A549 (cell line): Measurements from ENCODE around the gene RPL28. TPM values are rescaled to one million over a fixed set of nuclear protein-coding genes. Genes with fewer than 3 reads are reported as not detected.
A peak's percentile ranks its signal among the peaks of the same experiment; 100 is the strongest.

Experiments used
- ATAC-seq, 2 experiments: fragments of 200-7000 bp in 1 of 2; fragments of >200 bp in 1 of 2; cut with Nextera tagmentation in 1 of 2; cut with Tn5 transposase in 1 of 2; 3 replicates each; pipeline versions ENCODE4 v1.8.0 to v1.9.1; 2018 to 2020; ENCODE audit warnings: mild to moderate bottlenecking in 1 of 2, moderate library complexity in 1 of 2
- CTCF ChIA-PET: fragments of 300-600 bp; sonication (Branson Sonifier 250); formaldehyde crosslinking; extraction: SDS; loops from one replicate; lab custom pipeline; 2021; ENCODE audit warnings: antibody characterized with exemption, inconsistent platforms; lab: Yijun Ruan, JAX
- POLR2A ChIA-PET: fragments of 350-600 bp; formaldehyde crosslinking; extraction: SDS; loops from one replicate; lab custom pipeline; 2021; ENCODE audit warnings: antibody characterized with exemption, inconsistent platforms; lab: Yijun Ruan, JAX
- DNase-seq, 2 experiments: peaks; one replicate each; pipeline versions ENCODE4 v3.0.0 to v3.0.0-alpha.2; 2011 to 2016; ENCODE audit warnings: low read depth in 1 of 2, low spot score in 1 of 2
- FAIRE-seq: peaks from 2 replicates; lab custom pipeline; 2011; peaks lifted over from hg19 to GRCh38; lab: Jason Lieb, UNC
- H3K27ac ChIP-seq, 2 experiments: fragments of >200 bp; sonication (Bioruptor Twin); formaldehyde crosslinking; 3 replicates each; pipeline ENCODE4 v1.5.1; 2016 to 2017
- H3K4me1 ChIP-seq: fragments of >200 bp; sonication (Bioruptor Twin); formaldehyde crosslinking; 3 replicates; pipeline ENCODE4 v1.6.1; 2016
- H3K4me2 ChIP-seq: fragments of >200 bp; sonication (Bioruptor Twin); formaldehyde crosslinking; 3 replicates; pipeline ENCODE4 v1.6.1; 2016
- H3K4me3 ChIP-seq: fragments of >200 bp; sonication (Bioruptor Twin); formaldehyde crosslinking; 3 replicates; pipeline ENCODE4 v1.5.1; 2016
- H3K9me3 ChIP-seq: fragments of >200 bp; sonication (Bioruptor Twin); formaldehyde crosslinking; 3 replicates; pipeline ENCODE4 v1.6.1; 2016
- ATOH8 ChIP-seq: fragments of 250-450 bp; sonication (Bioruptor Pico); IDR thresholded peaks from 2 replicates; pipeline ENCODE4 v1.5.0; 2020; ENCODE audit warnings: low read depth, mild to moderate bottlenecking, moderate library complexity
- CEBPB ChIP-seq, 2 experiments: fragments of >200 bp in 1 of 2; sonication (Bioruptor Twin) in 1 of 2; formaldehyde crosslinking in 1 of 2; IDR thresholded peaks; 2 replicates each; pipeline ENCODE4 v1.6.1; 2012 to 2016
- CHD2 ChIP-seq: fragments of 150-350 bp; IDR thresholded peaks from 2 replicates; pipeline ENCODE4 v1.6.1; 2014; ENCODE audit warnings: low read length; ENCODE audit not compliant: partially characterized antibody
- EHF ChIP-seq: fragments of 250-450 bp; sonication (Bioruptor Pico); IDR thresholded peaks from 2 replicates; pipeline ENCODE4 v1.5.0; 2020; ENCODE audit warnings: mild to moderate bottlenecking
- EP300 ChIP-seq, 2 experiments: fragments of >200 bp; sonication (Bioruptor Twin); formaldehyde crosslinking; IDR thresholded peaks; 2 replicates in 1 of 2; 3 replicates in 1 of 2; pipeline ENCODE4 v1.6.1; 2016 to 2017
- ESRRA ChIP-seq: fragments of 150-350 bp; IDR thresholded peaks from 2 replicates; pipeline ENCODE4 v1.6.1; 2014; ENCODE audit warnings: mild to moderate bottlenecking, low read length, borderline replicate concordance
- FOSB ChIP-seq: fragments of 250-450 bp; sonication (Bioruptor Pico); IDR thresholded peaks from 2 replicates; pipeline ENCODE4 v1.5.0; 2020; ENCODE audit warnings: mild to moderate bottlenecking, moderate library complexity
- FOSL2 ChIP-seq, 2 experiments: fragments of 450-650 bp in 1 of 2; fragments of >200 bp in 1 of 2; sonication (Bioruptor Twin) in 1 of 2; formaldehyde crosslinking; IDR thresholded peaks; 2 replicates each; pipeline versions ENCODE4 v1.5.0 to v1.6.1; 2016 to 2020; ENCODE audit warnings: mild to moderate bottlenecking in 1 of 2, moderate library complexity in 1 of 2
- FOXS1 ChIP-seq: fragments of 250-450 bp; sonication (Bioruptor Pico); IDR thresholded peaks from 2 replicates; pipeline ENCODE4 v1.5.0; 2020; ENCODE audit warnings: mild to moderate bottlenecking, moderate library complexity
- GATA3 ChIP-seq: IDR thresholded peaks from 2 replicates; pipeline ENCODE4 v1.6.1; 2012; ENCODE audit warnings: borderline replicate concordance
- HOXA7 ChIP-seq: fragments of 250-450 bp; sonication (Bioruptor Pico); IDR thresholded peaks from 2 replicates; pipeline ENCODE4 v1.5.0; 2020; ENCODE audit warnings: mild to moderate bottlenecking, moderate library complexity
- HOXB13 ChIP-seq: fragments of 250-450 bp; sonication (Bioruptor Pico); IDR thresholded peaks from 2 replicates; pipeline ENCODE4 v1.5.0; 2020; ENCODE audit warnings: low read depth, mild to moderate bottlenecking, moderate library complexity
- HOXB5 ChIP-seq: fragments of 250-450 bp; sonication (Bioruptor Pico); IDR thresholded peaks from 2 replicates; pipeline ENCODE4 v1.5.0; 2020; ENCODE audit warnings: mild to moderate bottlenecking, moderate library complexity
- JUN ChIP-seq, 2 experiments: fragments of >200 bp; sonication (Bioruptor Twin); formaldehyde crosslinking; IDR thresholded peaks; 2 replicates in 1 of 2; 3 replicates in 1 of 2; pipeline ENCODE4 v1.6.1; 2016 to 2017
- JUNB ChIP-seq: fragments of >200 bp; sonication (Bioruptor Twin); formaldehyde crosslinking; IDR thresholded peaks from 2 replicates; pipeline ENCODE4 v1.6.1; 2016
- KDM5A ChIP-seq: fragments of 200-600 bp; sonication (generic); IDR thresholded peaks from 2 replicates; pipeline ENCODE4 v1.6.1; 2016; ENCODE audit warnings: antibody characterized with exemption, mild to moderate bottlenecking
- MAFK ChIP-seq: fragments of 450-650 bp; IDR thresholded peaks from 2 replicates; pipeline ENCODE4 v1.6.1; 2014; ENCODE audit not compliant: partially characterized antibody
- NPAS2 ChIP-seq: fragments of 250-450 bp; sonication (Bioruptor Pico); IDR thresholded peaks from 2 replicates; pipeline ENCODE4 v1.8.0; 2022; ENCODE audit warnings: mild to moderate bottlenecking, moderate library complexity, borderline replicate concordance
- RAD21 ChIP-seq, 2 experiments: fragments of >200 bp in 1 of 2; sonication (Bioruptor Twin) in 1 of 2; formaldehyde crosslinking in 1 of 2; IDR thresholded peaks in 1 of 2; conservative IDR thresholded peaks in 1 of 2; 2 replicates in 1 of 2; 3 replicates in 1 of 2; pipeline ENCODE4 v1.6.1; 2012 to 2018; ENCODE audit warnings: inconsistent platforms in 1 of 2
- RARB ChIP-seq: fragments of 250-450 bp; sonication (Bioruptor Pico); IDR thresholded peaks from 2 replicates; pipeline ENCODE4 v1.8.0; 2021; ENCODE audit warnings: mild to moderate bottlenecking, moderate library complexity
- SMC3 ChIP-seq: fragments of >200 bp; sonication (Bioruptor Twin); formaldehyde crosslinking; IDR thresholded peaks from 3 replicates; pipeline ENCODE4 v1.6.1; 2018; ENCODE audit warnings: inconsistent platforms
- TFCP2L1 ChIP-seq: fragments of 250-450 bp; sonication (Bioruptor Pico); IDR thresholded peaks from 2 replicates; pipeline ENCODE4 v1.5.0; 2021; ENCODE audit warnings: mild to moderate bottlenecking
- ZFP36 ChIP-seq: fragments of 450-650 bp; IDR thresholded peaks from 2 replicates; pipeline ENCODE4 v1.6.1; 2014; ENCODE audit warnings: borderline replicate concordance; ENCODE audit not compliant: partially characterized antibody
- WGBS: methylation state at CpG from one replicate; pipeline ENCODE4 v1.1.6; 2017; ENCODE audit errors: missing lambda C conversion rate; 5-methylcytosine and 5-hydroxymethylcytosine counted together
- polyA plus RNA-seq, 4 experiments: library from polyadenylated mRNA; depleted of rRNA in 3 of 4; stranded (reverse); fragments of >200 nt; fragmentation: RNase III in 1 of 4; extraction: RNeasy Plus Mini Kit Qiagen cat#74134 plus additional on column Dnase treatment in 1 of 4; gene quantifications; 2 replicates in 3 of 4; 3 replicates in 1 of 4; pipeline ENCODE4 v1.2.3, GENCODE V29; 2011 to 2017
- TF ChIP-seq, protein P1 (sequence below): fragments of >200 bp; sonication (Bioruptor Twin); formaldehyde crosslinking; IDR thresholded peaks from 3 replicates; pipeline ENCODE4 v1.6.1; 2016
- TF ChIP-seq, protein P2 (sequence below): fragments of 150-350 bp; IDR thresholded peaks from 2 replicates; pipeline ENCODE4 v1.6.1; 2014; ENCODE audit warnings: low read depth, mild to moderate bottlenecking, low read length
- TF ChIP-seq, protein P3 (sequence below): IDR thresholded peaks from 2 replicates; pipeline ENCODE4 v1.6.1; 2012
- TF ChIP-seq, protein P4 (sequence below): IDR thresholded peaks from 2 replicates; pipeline ENCODE4 v1.6.1; 2012

Gene RPL28
- polyA plus RNA-seq, 2 of the 4 experiments (the other 2 are of a cell fraction), result 329 to 2,037 TPM

- peak; percentile 82 for TF ChIP-seq HOXA7 (CRISPR knock-in tag)
- peak; percentile 93 for TF ChIP-seq JUNB
- peak; percentile 91 for TF ChIP-seq HOXB5 (CRISPR knock-in tag)
- peak; percentile 74 for TF ChIP-seq FOXS1 (CRISPR knock-in tag)
- peak; percentile 96 to 98 for TF ChIP-seq JUN (IDR thresholded peaks at IDR 0.05)
- peak; percentile 86; the same call in 1 of the 2 replicates for TF ChIP-seq FOSB (CRISPR knock-in tag)
- TF ChIP-seq NPAS2 (CRISPR knock-in tag), result no peak
- TF ChIP-seq ZFP36, result no peak
- peak in 1 of 2 experiments; percentile 48; a peak in 2 of 5 replicates for TF ChIP-seq RAD21 (conservative IDR thresholded peaks at IDR 0.05 in 1 of 2, IDR thresholded peaks at IDR 0.05 in 1 of 2)
- peak; percentile 92 for TF ChIP-seq TFCP2L1 (CRISPR knock-in tag)
- peak; percentile 94; the same call in 1 of the 2 replicates for TF ChIP-seq HOXB13 (CRISPR knock-in tag)
- peak; percentile 98 for TF ChIP-seq GATA3
- TF ChIP-seq, protein P1, sequence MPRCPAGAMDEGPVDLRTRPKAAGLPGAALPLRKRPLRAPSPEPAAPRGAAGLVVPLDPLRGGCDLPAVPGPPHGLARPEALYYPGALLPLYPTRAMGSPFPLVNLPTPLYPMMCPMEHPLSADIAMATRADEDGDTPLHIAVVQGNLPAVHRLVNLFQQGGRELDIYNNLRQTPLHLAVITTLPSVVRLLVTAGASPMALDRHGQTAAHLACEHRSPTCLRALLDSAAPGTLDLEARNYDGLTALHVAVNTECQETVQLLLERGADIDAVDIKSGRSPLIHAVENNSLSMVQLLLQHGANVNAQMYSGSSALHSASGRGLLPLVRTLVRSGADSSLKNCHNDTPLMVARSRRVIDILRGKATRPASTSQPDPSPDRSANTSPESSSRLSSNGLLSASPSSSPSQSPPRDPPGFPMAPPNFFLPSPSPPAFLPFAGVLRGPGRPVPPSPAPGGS, result peak; percentile 80; the same call in 2 of the 3 replicates
- 0 out of 2 replicates have a peak, but pooled peaks have one; percentile 29 for TF ChIP-seq EHF (CRISPR knock-in tag)
- no peak for TF ChIP-seq CHD2
- TF ChIP-seq, protein P2, sequence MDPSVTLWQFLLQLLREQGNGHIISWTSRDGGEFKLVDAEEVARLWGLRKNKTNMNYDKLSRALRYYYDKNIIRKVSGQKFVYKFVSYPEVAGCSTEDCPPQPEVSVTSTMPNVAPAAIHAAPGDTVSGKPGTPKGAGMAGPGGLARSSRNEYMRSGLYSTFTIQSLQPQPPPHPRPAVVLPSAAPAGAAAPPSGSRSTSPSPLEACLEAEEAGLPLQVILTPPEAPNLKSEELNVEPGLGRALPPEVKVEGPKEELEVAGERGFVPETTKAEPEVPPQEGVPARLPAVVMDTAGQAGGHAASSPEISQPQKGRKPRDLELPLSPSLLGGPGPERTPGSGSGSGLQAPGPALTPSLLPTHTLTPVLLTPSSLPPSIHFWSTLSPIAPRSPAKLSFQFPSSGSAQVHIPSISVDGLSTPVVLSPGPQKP, result no peak
- TF ChIP-seq, protein P3, sequence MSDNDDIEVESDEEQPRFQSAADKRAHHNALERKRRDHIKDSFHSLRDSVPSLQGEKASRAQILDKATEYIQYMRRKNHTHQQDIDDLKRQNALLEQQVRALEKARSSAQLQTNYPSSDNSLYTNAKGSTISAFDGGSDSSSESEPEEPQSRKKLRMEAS, result peak; percentile 63
- TF ChIP-seq SMC3, result 0 out of 3 replicates have a peak, but pooled peaks have one; percentile 40
- no peak for TF ChIP-seq KDM5A
- peak; percentile 87; the same call in 1 of the 2 replicates for TF ChIP-seq ATOH8 (CRISPR knock-in tag)
- no peak; a peak in 1 of 4 replicates for TF ChIP-seq CEBPB (IDR thresholded peaks at IDR 0.05)
- no peak for TF ChIP-seq ESRRA
- TF ChIP-seq FOSL2 (IDR thresholded peaks at IDR 0.05), result peak; percentile 94
- TF ChIP-seq FOSL2 (CRISPR knock-in tag; IDR thresholded peaks at IDR 0.05), result peak; percentile 98
- TF ChIP-seq, protein P4, sequence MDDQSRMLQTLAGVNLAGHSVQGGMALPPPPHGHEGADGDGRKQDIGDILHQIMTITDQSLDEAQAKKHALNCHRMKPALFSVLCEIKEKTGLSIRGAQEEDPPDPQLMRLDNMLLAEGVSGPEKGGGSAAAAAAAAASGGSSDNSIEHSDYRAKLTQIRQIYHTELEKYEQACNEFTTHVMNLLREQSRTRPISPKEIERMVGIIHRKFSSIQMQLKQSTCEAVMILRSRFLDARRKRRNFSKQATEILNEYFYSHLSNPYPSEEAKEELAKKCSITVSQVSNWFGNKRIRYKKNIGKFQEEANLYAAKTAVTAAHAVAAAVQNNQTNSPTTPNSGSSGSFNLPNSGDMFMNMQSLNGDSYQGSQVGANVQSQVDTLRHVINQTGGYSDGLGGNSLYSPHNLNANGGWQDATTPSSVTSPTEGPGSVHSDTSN, result peak; percentile 70; the same call in 1 of the 2 replicates
- peak; percentile 24 for TF ChIP-seq MAFK
- TF ChIP-seq RARB, result peak; percentile 94
- peak; percentile 98 to 99 for TF ChIP-seq EP300 (IDR thresholded peaks at IDR 0.05)
- 42% methylated on average over 17 of the region's 24 CpGs for WGBS
- H3K4me1 ChIP-seq, result peaks cover 70% of the 10 kb centered on the region
- peak overlapping the region; percentile 91 to 96 for H3K27ac ChIP-seq
- DNase-seq, result peak; percentile 71 to 90
- ATAC-seq, result peak; percentile 20
- FAIRE-seq, result no peak
- H3K4me3 ChIP-seq, result no peak overlapping the region
- ChIA-PET CTCF (interaction anchor here (0.9 to 2.6 kb wide), 10 partner anchors 9 to 132 kb away, joined by 3 to 20 read pairs (median 6); partner anchors contain the start of gene TMEM238), POLR2A (interaction anchor here (1.0 to 2.5 kb wide), 6 partner anchors 9 to 35 kb away, joined by 4 to 11 read pairs (median 4); partner anchors contain the start of genes GARIN5B, KMT5C, TMEM238 and UBE2S)
- H3K4me2 ChIP-seq, result peak overlapping the region; percentile 65
- H3K9me3 ChIP-seq, result no peaks in the 10 kb centered on the region
Measured at GRCh38 chr19:55372316-55373081, 13.2 kb upstream of the RPL28 start.
